SK-MEL-5 (cell line): Measurements from ENCODE around the gene MMP20. TPM values are rescaled to one million over a fixed set of nuclear protein-coding genes. Genes with fewer than 3 reads are reported as not detected.

ENCODE experiments used
- DNase-seq: peaks from one replicate; pipeline ENCODE4 v3.0.0-alpha.2; 2016; ENCODE audit warnings: low read depth, low spot score
- in situ Hi-C: cut with HindIII; loops from 2 replicates; pipeline ENCODE4 v1.10.0; 2016; ENCODE audit warnings: low sequenced_read_pairs, high pct_unique_total_duplicates, low pct_unique_long_range_greater_than_20kb
- total RNA-seq: library from RNA; depleted of rRNA; stranded (reverse); fragments of >200 nt; shearing (Covaris generic); gene quantifications from 2 replicates; pipeline ENCODE4 v1.2.3, GENCODE V29; 2014; rRNA removed

MMP20 gene
- total RNA-seq, 1 experiment from 2014 or later: not detected

DNA sequence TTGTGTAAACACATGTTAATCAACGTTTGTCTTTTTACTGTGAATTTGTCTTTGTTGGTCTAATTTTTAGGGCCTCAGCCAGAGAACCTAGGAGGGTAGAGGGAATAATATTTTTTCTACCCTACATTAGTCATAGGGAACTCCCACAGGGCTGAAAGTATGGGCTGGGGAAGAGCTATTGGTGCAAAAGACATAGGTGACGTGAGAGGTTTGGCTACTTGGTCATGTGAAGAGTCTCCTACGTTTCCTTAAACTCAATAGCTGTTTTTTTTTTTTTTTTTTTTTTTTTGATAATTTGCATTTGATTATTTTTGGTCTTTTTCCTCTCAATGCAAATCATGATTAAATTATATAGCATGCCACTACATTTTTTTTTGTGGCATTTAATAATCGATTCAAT is 78.7 kb downstream of the MMP20 start:
- DNase-seq: no peak
- in situ Hi-C loops: no loop called here

DNA sequence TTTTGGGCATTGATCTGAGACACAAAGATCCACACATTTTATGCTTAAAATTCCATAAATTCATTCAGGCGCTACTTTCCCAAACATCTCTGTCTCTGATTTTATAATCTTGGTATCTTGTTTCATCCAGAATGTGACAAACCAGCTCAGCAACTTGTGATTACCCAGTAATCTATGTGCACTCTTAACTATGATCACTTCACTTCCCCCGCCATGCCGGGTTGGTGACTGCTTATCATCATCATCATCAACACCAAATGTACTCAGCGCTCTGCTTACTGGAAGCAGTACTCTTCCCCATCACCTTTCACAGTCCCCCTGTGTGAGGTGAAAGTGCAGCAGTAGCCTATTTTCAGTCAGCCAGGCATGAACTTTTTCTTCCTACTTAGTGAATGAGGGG is 79.4 kb downstream of the MMP20 start:
- no peak for DNase-seq
- in situ Hi-C loops: no loop called here

DNA sequence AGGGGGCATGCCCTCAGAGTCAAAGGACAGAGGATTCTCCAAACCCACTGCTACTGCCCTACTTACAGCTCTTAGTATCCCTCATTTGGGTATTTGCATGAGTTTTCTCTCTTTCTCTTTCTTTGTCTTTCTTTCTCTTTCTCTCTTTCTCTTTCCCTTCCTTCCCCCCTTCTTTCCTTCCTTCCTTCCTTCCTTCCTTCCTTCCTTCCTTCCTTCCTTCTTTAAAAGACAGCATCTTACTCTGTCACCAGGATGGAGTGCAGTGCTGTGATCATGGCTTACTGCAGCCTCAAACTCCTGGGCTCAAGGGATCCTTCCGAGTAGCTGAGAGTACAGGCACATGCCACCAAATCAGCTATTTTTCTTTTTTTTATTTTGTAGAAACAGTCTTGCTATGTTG is 80.5 kb downstream of the MMP20 start:
- in situ Hi-C loops: no loop called here
- DNase-seq: no peak

DNA sequence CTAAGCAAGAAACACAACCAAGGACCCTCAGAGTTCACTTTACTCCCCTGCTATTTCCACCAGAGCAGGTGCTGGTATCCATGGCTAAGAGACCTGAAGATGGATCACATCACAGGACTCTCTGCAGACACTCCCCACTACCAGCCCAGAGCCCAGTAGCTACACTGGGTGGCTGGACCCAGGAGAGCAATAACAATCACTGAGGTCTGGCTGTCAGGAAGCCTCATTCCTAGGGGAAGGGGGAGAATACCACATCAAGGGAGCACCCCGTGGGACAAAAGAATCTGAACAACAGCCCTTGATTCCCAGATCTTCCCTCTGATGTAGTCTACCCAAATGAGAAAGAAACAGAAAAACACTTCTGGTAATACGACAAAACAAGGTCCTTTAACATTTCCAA is 85.6 kb downstream of the MMP20 start:
- DNase-seq: no peak
- in situ Hi-C loops: no loop called here

DNA sequence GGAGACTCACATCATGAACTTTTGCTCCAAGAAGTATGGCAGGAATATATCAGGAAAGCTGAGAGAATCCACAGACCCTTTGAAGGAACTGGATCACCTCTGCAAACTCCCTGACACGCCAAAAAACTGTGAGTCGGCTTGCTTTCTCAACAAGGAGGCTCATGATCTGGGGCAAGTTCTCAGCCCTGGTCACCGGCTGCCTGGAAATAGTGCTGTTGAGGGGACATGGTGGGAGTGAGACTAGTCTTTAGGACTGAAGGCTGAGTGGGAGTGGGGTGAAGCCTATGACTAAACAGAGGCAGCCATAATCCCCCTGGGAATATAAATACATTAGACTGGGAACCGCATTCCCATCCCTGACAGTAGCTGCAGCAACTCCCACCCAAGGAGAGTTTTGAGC is 86.2 kb downstream of the MMP20 start:
- in situ Hi-C loops: no loop called here
- no peak for DNase-seq

DNA sequence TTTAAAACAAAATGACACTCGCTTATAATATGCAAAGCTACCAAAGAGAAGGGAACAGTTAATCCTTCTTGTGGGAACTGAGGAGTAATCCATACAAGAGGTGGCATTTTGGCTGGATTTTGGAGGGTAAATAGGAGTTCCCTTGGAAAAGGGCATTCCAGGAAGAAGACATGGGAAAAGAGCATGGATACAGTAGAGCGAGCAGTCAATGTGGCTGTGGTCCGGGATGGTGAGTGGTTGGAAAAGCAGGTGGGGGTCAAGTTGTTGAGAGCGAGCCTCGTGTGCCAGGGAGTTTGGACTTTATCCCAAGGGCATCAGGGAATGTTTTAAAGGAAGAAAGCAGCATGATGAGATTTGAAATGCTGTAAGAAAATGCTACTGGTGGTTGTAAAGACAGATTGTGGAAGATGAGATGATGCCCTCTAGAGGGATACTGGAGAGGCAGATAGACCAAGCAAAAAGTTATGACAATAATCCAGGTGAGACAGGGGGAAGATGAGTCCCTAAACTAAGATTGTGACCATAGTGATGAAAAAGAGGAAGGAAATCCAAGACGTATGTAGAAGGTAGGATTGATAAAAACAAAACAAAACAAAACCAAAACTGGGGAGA is 90.8 kb downstream of the MMP20 start:
- in situ Hi-C loops: no loop called here
- DNase-seq: no peak

DNA sequence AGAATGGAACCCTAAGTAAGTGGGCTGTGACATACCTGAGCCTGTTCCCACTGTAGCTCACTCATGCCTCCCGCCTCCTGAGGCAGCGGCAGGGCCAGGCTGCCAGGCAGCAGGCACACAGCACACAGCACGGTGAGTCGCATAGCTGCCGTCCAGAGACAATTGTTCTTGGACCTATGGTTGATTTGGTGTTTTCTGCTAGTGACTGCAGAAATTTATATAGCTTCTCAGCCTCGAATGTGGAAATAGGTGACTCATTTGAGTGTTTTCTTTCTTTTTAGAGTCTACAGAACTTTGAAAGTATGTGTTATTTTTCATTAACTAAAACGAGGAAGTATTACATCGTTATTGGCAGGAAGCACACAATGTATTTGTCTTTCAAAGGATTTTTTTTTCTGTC is 94.6 kb downstream of the MMP20 start, which contains the start of gene MMP7:
Gene MMP7 (minus strand): TSS at position 190 of the 400 bp plus-strand sequence. CDS start 47 bp downstream, at position 143.
- in situ Hi-C loops: no loop called here
- no peak for DNase-seq

DNA sequence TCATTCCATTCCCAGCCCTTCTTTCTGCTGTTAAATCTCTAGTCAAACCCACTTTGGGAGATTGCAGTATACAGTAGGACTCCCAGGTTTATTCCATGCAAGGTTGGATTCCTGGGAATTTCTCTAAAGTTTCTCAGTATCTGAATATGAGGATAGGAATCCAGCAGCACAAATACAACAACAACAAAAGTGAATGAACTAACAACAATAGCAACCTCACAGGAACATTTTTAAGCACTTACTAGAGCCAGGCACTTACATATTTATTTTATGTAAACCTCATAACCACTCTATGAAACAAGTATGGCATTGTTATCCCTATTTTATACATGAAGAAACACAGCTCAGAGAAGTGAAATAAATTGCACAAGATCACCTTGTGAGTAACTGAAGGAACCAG is 96.5 kb downstream of the MMP20 start:
- in situ Hi-C loops: no loop called here

DNA sequence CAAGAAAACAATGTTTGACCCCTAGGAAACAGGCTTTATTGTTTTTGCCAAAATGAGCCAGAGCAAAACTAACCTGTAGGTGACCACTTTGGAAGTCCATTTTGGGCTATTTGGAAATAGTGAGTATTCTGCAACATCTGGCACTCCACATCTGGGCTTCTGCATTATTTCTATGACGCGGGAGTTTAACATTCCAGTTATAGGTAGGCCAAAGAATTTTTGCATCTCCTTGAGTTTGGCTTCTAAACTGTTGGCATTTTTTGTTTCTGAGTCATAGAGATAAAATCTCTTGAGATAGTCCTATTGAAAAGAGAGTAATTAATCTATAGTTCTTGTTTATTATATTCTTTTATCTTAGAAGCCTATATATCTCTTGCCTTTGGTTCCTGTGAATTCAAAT is 97.4 kb downstream of the MMP20 start:
- no peak for DNase-seq

More for the DNA sequence above, 96.5 kb downstream of the MMP20 start:
- DNase-seq: peak; percentile 40

DNA sequence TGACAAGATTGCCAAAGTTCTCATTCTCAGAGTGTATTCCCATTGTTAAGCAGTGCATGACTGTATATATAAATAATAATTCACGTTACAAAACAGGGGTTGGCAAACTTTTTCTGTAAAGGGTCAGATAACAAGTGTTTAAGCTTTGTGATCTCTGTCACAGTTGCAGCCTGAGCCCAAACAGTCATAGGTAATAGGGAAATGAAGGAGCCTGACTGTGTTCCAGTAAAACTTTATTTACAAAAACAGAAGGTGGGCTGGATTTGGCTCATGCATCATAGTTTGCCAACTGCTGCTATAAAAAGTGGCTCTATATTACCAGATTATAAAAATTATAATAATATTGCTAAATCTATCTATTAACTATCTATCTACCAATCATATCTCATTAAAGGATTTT is 98.1 kb downstream of the MMP20 start:
- no peak for DNase-seq
- in situ Hi-C loops: no loop called here

More for the DNA sequence above, 97.4 kb downstream of the MMP20 start:
- in situ Hi-C loops: no loop called here

Other genes with a start within 250 kb of the MMP20 start
- gene TMEM123, start 172.6 kb downstream of the MMP20 start, total RNA-seq: 91.2 and 99.8 TPM in 2 replicates
- gene MMP7, start 94.6 kb downstream of the MMP20 start, total RNA-seq: not detected in 2 replicates
- not detected in 2 replicates for gene MMP27, start 80.4 kb upstream of the MMP20 start, total RNA-seq
- gene MMP8, start 99.6 kb upstream of the MMP20 start, total RNA-seq: 30.1 and 31.6 TPM in 2 replicates
- not detected in 2 replicates for gene MMP10, start 155.3 kb upstream of the MMP20 start, total RNA-seq
- 4.6 and 5.5 TPM in 2 replicates for gene MMP1, start 172.8 kb upstream of the MMP20 start, total RNA-seq
- 0.05 TPM in 1 of 2 replicates, not detected in the other for gene MMP3, start 218.3 kb upstream of the MMP20 start, total RNA-seq
- gene MMP12, start 249.7 kb upstream of the MMP20 start, total RNA-seq: not detected in 2 replicates